Stimulated activated CD4-positive, alpha-beta T cell treated with anti-CD3 and anti-CD28 coated beads, Interleukin-12 subunit alpha, Interleukin-12 subunit beta, amount 100 ng/mL, for 24 hours (primary cell): ENCODE measurements around the gene CCDC159.

Experiments
- DNase-seq, 2 experiments: peaks; one replicate each; pipeline ENCODE4 v3.0.0-alpha.2; 2020; ENCODE audit warnings: low read depth in 2 of 2

Gene CCDC159

DNA sequence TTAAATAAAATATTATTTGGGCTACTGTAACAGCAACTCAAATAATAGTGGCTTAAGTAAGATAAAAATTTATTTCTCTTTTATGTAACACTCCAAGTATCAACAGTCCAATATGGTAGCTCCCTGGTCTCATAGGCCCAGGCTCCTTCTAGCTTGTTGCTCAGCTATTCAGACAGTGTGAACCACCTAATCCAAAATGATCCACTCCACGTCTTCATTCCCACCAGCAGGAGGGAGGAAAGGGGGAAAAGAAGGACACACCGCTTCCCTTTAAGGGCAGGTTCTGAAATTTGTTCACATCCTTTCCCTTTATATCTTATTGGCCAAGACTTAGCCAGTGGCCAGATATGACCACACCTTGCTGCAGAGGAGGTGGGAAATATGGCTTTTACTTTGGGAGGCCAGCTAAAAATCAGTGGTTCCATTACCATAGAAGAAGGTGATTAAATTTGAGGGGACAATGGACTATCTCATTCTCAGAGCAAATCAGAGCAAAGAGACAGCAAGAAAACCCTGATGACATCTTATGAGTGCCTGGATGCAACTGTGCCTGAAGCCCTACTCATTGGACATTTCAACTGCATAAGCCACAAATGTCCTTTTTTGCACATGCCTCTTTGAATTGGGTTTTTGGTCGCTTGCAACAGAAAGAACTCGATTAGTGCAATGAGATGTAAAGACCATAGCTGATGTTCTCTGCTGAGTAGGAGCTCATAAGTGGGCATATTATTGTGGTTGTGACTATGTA, 44.8 kb downstream of the CCDC159 start:
- no peak for DNase-seq

GRCh38 chr19:11397089-11397610, 50.8 kb downstream of the CCDC159 start:
- DNase-seq, result no peak

- no peak for DNase-seq
Measured at GRCh38 chr19:11399667-11400066, 53.3 kb downstream of the CCDC159 start.

DNA sequence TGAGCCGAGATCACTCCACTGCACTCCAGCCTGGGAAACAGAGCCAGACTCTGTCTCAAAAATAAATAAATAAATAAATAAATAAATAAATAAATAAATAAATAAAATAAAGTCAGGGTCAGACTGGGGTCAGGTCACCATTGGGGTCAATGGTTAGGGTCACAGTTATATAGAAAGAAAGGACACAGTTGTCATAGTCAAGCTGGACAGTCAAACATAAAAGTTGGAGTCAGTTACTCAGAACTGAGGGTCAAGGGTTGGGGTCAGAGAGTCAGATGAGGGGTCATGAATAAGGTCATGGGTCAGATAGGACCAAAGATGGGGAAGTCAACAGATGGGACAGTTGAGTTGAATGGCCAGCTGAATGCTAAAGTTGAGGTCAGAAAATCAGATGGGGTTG, 54.5 kb downstream of the CCDC159 start:
- DNase-seq, result no peak

- no peak for DNase-seq
Measured at GRCh38 chr19:11401808-11402543, 55.7 kb downstream of the CCDC159 start.
